Esophagus muscularis mucosa (tissue), 4 donors: ENCODE results near the gene UTP3.

Source experiments
- EP300 ChIP-seq: sonication (generic); formaldehyde crosslinking; IDR thresholded peaks from one replicate; pipeline ENCODE4 v1.6.1; 2017; ENCODE audit warnings: antibody characterized with exemption
- POLR2A ChIP-seq: fragments of 450-650 bp; IDR thresholded peaks from one replicate; pipeline ENCODE4 v1.6.1; 2017; ENCODE audit warnings: antibody characterized with exemption, moderate library complexity, mild to moderate bottlenecking, low read depth
- POLR2AphosphoS5 ChIP-seq, 2 donors: sonication (generic); formaldehyde crosslinking; IDR thresholded peaks; one replicate each; pipeline ENCODE4 v1.6.1; 2017; ENCODE audit warnings: antibody characterized with exemption in 2 of 2
- TF ChIP-seq, protein P1 (sequence below), 3 experiments: fragments of 200-600 bp in 2 of 3; fragments of 450-650 bp in 1 of 3; sonication (generic) in 2 of 3; IDR thresholded peaks; one replicate each; pipeline ENCODE4 v1.5.1; 2017 to 2019; ENCODE audit warnings: antibody characterized with exemption in 3 of 3, mild to moderate bottlenecking in 2 of 3, moderate library complexity in 1 of 3

DNA sequence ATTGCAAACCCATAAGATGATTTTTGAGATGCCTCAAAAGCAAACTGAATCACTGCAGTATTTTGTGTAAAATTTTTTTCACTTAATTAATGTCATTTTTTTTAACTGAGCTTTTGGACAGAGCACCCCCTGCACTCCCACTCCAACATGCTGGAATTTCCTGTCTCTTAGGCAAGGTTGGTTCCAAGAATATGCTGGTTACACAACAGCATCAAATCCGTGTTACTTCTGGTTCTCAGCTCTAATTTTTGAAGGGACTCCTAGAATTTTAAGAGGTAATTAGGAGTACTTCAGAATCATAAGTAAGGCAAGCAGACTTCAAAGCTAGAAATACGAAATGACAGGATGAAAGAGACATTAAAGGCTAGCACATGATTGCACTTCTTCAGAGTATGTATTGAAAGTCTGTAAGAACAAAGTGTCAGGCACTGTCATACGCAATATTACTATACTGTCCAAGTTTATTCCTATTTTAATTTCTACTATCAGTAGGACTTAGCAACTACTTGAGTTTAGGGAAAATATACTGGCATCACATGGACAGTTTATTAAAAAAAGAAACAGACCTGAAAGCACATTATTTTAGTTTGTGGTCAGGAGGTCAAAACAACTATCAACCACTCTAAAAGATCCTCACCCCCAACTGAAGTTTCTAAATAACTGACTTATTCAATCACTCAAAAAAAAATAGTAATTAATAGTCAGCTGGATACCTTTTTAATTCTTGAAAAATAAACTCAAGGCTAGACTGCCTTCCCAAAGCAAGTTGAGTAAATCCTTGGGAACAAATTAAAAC, 20.4 kb upstream of the UTP3 start:
- TF ChIP-seq, protein P1, sequence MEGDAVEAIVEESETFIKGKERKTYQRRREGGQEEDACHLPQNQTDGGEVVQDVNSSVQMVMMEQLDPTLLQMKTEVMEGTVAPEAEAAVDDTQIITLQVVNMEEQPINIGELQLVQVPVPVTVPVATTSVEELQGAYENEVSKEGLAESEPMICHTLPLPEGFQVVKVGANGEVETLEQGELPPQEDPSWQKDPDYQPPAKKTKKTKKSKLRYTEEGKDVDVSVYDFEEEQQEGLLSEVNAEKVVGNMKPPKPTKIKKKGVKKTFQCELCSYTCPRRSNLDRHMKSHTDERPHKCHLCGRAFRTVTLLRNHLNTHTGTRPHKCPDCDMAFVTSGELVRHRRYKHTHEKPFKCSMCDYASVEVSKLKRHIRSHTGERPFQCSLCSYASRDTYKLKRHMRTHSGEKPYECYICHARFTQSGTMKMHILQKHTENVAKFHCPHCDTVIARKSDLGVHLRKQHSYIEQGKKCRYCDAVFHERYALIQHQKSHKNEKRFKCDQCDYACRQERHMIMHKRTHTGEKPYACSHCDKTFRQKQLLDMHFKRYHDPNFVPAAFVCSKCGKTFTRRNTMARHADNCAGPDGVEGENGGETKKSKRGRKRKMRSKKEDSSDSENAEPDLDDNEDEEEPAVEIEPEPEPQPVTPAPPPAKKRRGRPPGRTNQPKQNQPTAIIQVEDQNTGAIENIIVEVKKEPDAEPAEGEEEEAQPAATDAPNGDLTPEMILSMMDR (IDR thresholded peaks at IDR 0.05) = no peak
- no peak for TF ChIP-seq POLR2A
- TF ChIP-seq POLR2AphosphoS5 (IDR thresholded peaks at IDR 0.05) = no peak
- TF ChIP-seq EP300 = no peak
